K562 (cell line): Measurements from ENCODE around the gene RNF168. TPM values are rescaled to one million over a fixed set of nuclear protein-coding genes. Genes with fewer than 3 reads are reported as not detected.
"Not testable (repeated sequence)": the region's sequence is repeated elsewhere in the genome, so short reads cannot be mapped to it uniquely, and the experiment has no call there.

Experiments used
- ATAC-seq: fragments of 200-7000 bp; cut with Tn5 transposase; 3 replicates; pipeline ENCODE4 v1.9.1; 2020; ENCODE audit warnings: moderate library complexity
- BruUV-seq: library from RNA; stranded (reverse); fragments of 400-500 nt; replicated peaks from 2 replicates; lab custom pipeline; 2021; lab: Mats Ljungman, UMichigan
- CTCF ChIA-PET: fragments of 300-600 bp; formaldehyde crosslinking; extraction: SDS; loops from one replicate; lab custom pipeline; 2021; ENCODE audit warnings: low intra/inter-chr PET ratio; lab: Yijun Ruan, JAX
- POLR2A ChIA-PET: fragments of 300-600, 350-650 bp; sonication (Branson Sonifier 250); formaldehyde crosslinking; extraction: SDS; loops from one replicate; lab custom pipeline; 2021; ENCODE audit warnings: antibody characterized with exemption, inconsistent platforms; lab: Yijun Ruan, JAX
- DNase-seq, 4 experiments: peaks; one replicate each; pipeline versions ENCODE4 v3.0.0 to v3.0.0-alpha.2; 2011 to 2018; ENCODE audit warnings: low spot score in 3 of 4, mixed read lengths in 3 of 4; ENCODE audit errors: extremely low read depth in 1 of 4
- FAIRE-seq: peaks from 2 replicates; lab custom pipeline; 2011; peaks lifted over from hg19 to GRCh38; lab: Jason Lieb, UNC
- H2AFZ ChIP-seq: 2 replicates; pipeline ENCODE4 v1.6.0; 2011; ENCODE audit warnings: low read depth, low read length, control low read depth, inconsistent platforms
- H3K27ac ChIP-seq: fragments of 200-600 bp; 3 replicates; pipeline ENCODE4 v1.8.0; 2011; ENCODE audit warnings: low read depth, mild to moderate bottlenecking, control low read depth, inconsistent platforms, low read length, moderate library complexity, mixed read lengths; ENCODE audit errors: extremely low read depth
- H3K27me3 ChIP-seq, 2 experiments: fragments of 300-600 bp in 1 of 2; 2 replicates in 1 of 2; 3 replicates in 1 of 2; pipeline versions ENCODE4 v1.6.0 to v1.8.0; 2011; ENCODE audit warnings: inconsistent platforms in 2 of 2, low read length in 2 of 2, mild to moderate bottlenecking in 1 of 2, mixed read lengths in 1 of 2, moderate library complexity in 1 of 2; ENCODE audit not compliant: control insufficient read depth in 2 of 2, insufficient read depth in 2 of 2
- H3K36me3 ChIP-seq: fragments of 300-600 bp; 3 replicates; pipeline ENCODE4 v1.8.0; 2011; ENCODE audit warnings: mild to moderate bottlenecking, low read length, inconsistent platforms; ENCODE audit not compliant: control insufficient read depth, insufficient read depth
- H3K4me1 ChIP-seq, 2 experiments: fragments of 200-600 bp in 1 of 2; replicated peaks in 1 of 2; 2 replicates in 1 of 2; 3 replicates in 1 of 2; pipeline versions ENCODE4 v1.5.1 to v1.8.0; 2011; ENCODE audit warnings: inconsistent platforms in 2 of 2, low read length in 2 of 2, mild to moderate bottlenecking in 1 of 2, mixed read lengths in 1 of 2, moderate library complexity in 1 of 2; ENCODE audit not compliant: control insufficient read depth in 2 of 2, insufficient read depth in 2 of 2
- H3K4me2 ChIP-seq: 2 replicates; pipeline ENCODE4 v1.6.1; 2011; ENCODE audit warnings: low read length, control low read depth, inconsistent platforms, mixed read lengths; ENCODE audit not compliant: insufficient read depth
- H3K4me3 ChIP-seq: fragments of 200-600 bp; sonication (generic), shearing (Covaris generic); 2 replicates; pipeline ENCODE4 v1.5.1; 2016; ENCODE audit warnings: control low read depth, inconsistent platforms
- H3K79me2 ChIP-seq: fragments of 200-600 bp; 3 replicates; pipeline ENCODE4 v1.8.0; 2011; ENCODE audit warnings: low read length, inconsistent platforms; ENCODE audit not compliant: control insufficient read depth, insufficient read depth
- H3K9ac ChIP-seq, 2 experiments: 2 replicates each; pipeline versions ENCODE4 v1.6.0 to v1.6.1; 2011; ENCODE audit warnings: low read depth in 2 of 2, low read length in 2 of 2, control low read depth in 1 of 2, inconsistent platforms in 1 of 2, mild to moderate bottlenecking in 1 of 2, mixed read lengths in 1 of 2; ENCODE audit not compliant: insufficient read depth in 1 of 2
- H3K9me1 ChIP-seq: one replicate; pipeline ENCODE4 v1.6.0; 2011; ENCODE audit warnings: inconsistent platforms, mild to moderate bottlenecking, low read length, moderate library complexity; ENCODE audit not compliant: control insufficient read depth, insufficient read depth
- H3K9me3 ChIP-seq: replicated peaks from 2 replicates; pipeline ENCODE4 v1.5.1; 2011; ENCODE audit warnings: low read depth, low read length, inconsistent platforms; ENCODE audit not compliant: control insufficient read depth, insufficient read depth
- H4K20me1 ChIP-seq: replicated peaks from 2 replicates; pipeline ENCODE4 v1.6.1; 2011; ENCODE audit warnings: low read length, inconsistent platforms, mixed read lengths; ENCODE audit not compliant: control insufficient read depth, insufficient read depth
- ADNP ChIP-seq: fragments of 200-800 bp; sonication (Bioruptor generic); IDR thresholded peaks from 2 replicates; pipeline ENCODE4 v1.6.1; 2016; ENCODE audit warnings: missing genetic modification characterization, missing compliant biosample characterization
- CCAR2 ChIP-seq: fragments of 200-400 bp; formaldehyde crosslinking; IDR thresholded peaks from 2 replicates; pipeline ENCODE4 v1.6.1; 2017; ENCODE audit warnings: mild to moderate bottlenecking, low read depth, low read length
- KDM1A ChIP-seq, 2 experiments: fragments of 450-650 bp; IDR thresholded peaks; 2 replicates each; pipeline ENCODE4 v1.6.1; 2016; ENCODE audit warnings: mild to moderate bottlenecking in 2 of 2
- MAZ ChIP-seq, 2 experiments: fragments of 450-650 bp in 1 of 2; sonication (generic) in 1 of 2; formaldehyde crosslinking; IDR thresholded peaks in 1 of 2; conservative IDR thresholded peaks in 1 of 2; 2 replicates each; pipeline versions ENCODE4 v1.4.0 to v1.5.0; 2020; ENCODE audit warnings: mild to moderate bottlenecking in 1 of 2, missing genetic modification reagents in 1 of 2
- MECOM ChIP-seq: fragments of 250-450 bp; sonication (Bioruptor Pico); IDR thresholded peaks from 2 replicates; pipeline ENCODE4 v1.8.0; 2022; ENCODE audit warnings: inconsistent platforms
- NR2C1 ChIP-seq, 2 experiments: fragments of 450-650 bp; IDR thresholded peaks; 2 replicates each; pipeline ENCODE4 v1.6.1; 2017; ENCODE audit warnings: mild to moderate bottlenecking in 2 of 2, antibody characterized with exemption in 1 of 2, inconsistent platforms in 1 of 2, missing compliant biosample characterization in 1 of 2, missing genetic modification characterization in 1 of 2
- NR2C2 ChIP-seq, 2 experiments: fragments of 200-800 bp in 1 of 2; sonication (Bioruptor generic) in 1 of 2; sonication (generic) in 1 of 2; formaldehyde crosslinking in 1 of 2; IDR thresholded peaks; 2 replicates each; pipeline versions ENCODE4 v1.6.1 to v1.8.0; 2016 to 2022; ENCODE audit warnings: mild to moderate bottlenecking in 1 of 2, missing compliant biosample characterization in 1 of 2, missing genetic modification characterization in 1 of 2, missing genetic modification reagents in 1 of 2
- RB1 ChIP-seq: fragments of 450-650 bp; IDR thresholded peaks from 2 replicates; pipeline ENCODE4 v1.6.1; 2017; ENCODE audit warnings: low read depth, mild to moderate bottlenecking
- SMARCA5 ChIP-seq: fragments of 450-650 bp; IDR thresholded peaks from 2 replicates; pipeline ENCODE4 v1.6.1; 2016
- SP1 ChIP-seq: sonication (generic); formaldehyde crosslinking; IDR thresholded peaks from 2 replicates; pipeline ENCODE4 v1.8.1; 2022; ENCODE audit warnings: mild to moderate bottlenecking, missing genetic modification reagents
- SUPT5H ChIP-seq: fragments of 450-650 bp; IDR thresholded peaks from 2 replicates; pipeline ENCODE4 v1.6.1; 2016
- YBX1 ChIP-seq: fragments of 450-650 bp; IDR thresholded peaks from 2 replicates; pipeline ENCODE4 v1.7.1; 2016; ENCODE audit warnings: mild to moderate bottlenecking
- ZNF121 ChIP-seq: sonication (generic); formaldehyde crosslinking; conservative IDR thresholded peaks from 2 replicates; pipeline ENCODE4 v1.8.0; 2022; ENCODE audit warnings: missing genetic modification reagents
- ZSCAN32 ChIP-seq: fragments of 450-650 bp; formaldehyde crosslinking; IDR thresholded peaks from 2 replicates; pipeline ENCODE4 v1.4.0; 2020; ENCODE audit warnings: mild to moderate bottlenecking, moderate library complexity
- WGBS: fragments of 100-300 bp; shearing (Covaris generic); methylation state at CpG from one replicate; pipeline ENCODE4 v1.1.6; 2016; ENCODE audit warnings: low coverage, mixed read lengths; ENCODE audit not compliant: insufficient coverage; ENCODE audit errors: missing lambda C conversion rate; 5-methylcytosine and 5-hydroxymethylcytosine counted together
- in situ Hi-C: fragments of 300-500 bp; cut with MboI; formaldehyde crosslinking; loops from 4 replicates; pipeline ENCODE4 v1.15.0; 2018; ENCODE audit warnings: inconsistent platforms, mixed read lengths
- intact Hi-C: fragments of 100-400 bp; cut with micrococcal nuclease; formaldehyde crosslinking; loops from 2 replicates; pipeline ENCODE4 v1.14.2; 2022
- polyA plus RNA-seq, 8 experiments: library from polyadenylated mRNA; depleted of rRNA in 4 of 8; stranded (reverse) in 5 of 8; unstranded in 3 of 8; fragments of >200 nt; fragmentation: Nextera tagmentation in 2 of 8; fragmentation: Illumina TruSeq in 1 of 8; extraction: Ambion mirVana in 2 of 8; extraction: Trizol in 1 of 8; gene quantifications; 2 replicates each; pipeline versions ENCODE4 v1.2.1 to v1.2.3, GENCODE V29; 2011 to 2014; ENCODE audit warnings: inconsistent platforms in 1 of 8, missing spikeins in 1 of 8
- total RNA-seq, 7 experiments: library from RNA; depleted of rRNA in 6 of 7; stranded (reverse); fragments of >200 nt in 6 of 7; fragmentation: Illumina TruSeq in 2 of 7; extraction: Trizol in 2 of 7; gene quantifications; 2 replicates each; pipeline versions ENCODE4 v1.2.1 to v1.2.3, GENCODE V29; 2011 to 2021; ENCODE audit warnings: low replicate concordance in 1 of 7

The RNF168 gene
- total and polyA plus RNA-seq, 9 of the 15 experiments (the other 6 are each of a cell fraction or from before 2014, with no cell fraction given): 6.0 to 32.1 (median 16.6) TPM

GRCh38 chr3:196504556-196504955 is 988 bp upstream of the RNF168 start:
- no TSS peak for BruUV-seq
- H3K4me3 ChIP-seq: no peak overlapping the region
- WGBS: 65% methylated on average over 5 of the region's 6 CpGs

GRCh38 chr3:196504077-196504398 is 470 bp upstream of the RNF168 start:
- intact Hi-C loops (loop anchor here (5.0 kb wide), 2 partner anchors 167 to 482 kb away; partner anchors contain the start of gene TM4SF19), in situ Hi-C loops (loop anchor here (25.0 kb wide), 2 partner anchors 617 to 792 kb away; partner anchors contain the start of gene MUC20)
- Histone ChIP-seq H3K4me2 (peak overlapping the region; percentile 98), H3K4me1 (peaks cover 7 to 13% of the 10 kb centered on the region in 2 experiments; a peak in 4 of 5 replicates), H3K27ac (peak overlapping the region; percentile 93; the same call in 2 of the 3 replicates), H2AFZ (peak overlapping the region; percentile 69), H3K4me3 (peak overlapping the region; percentile 91), H3K9ac (peak overlapping the region in 1 of 2 experiments; percentile 23; a peak in 2 of 4 replicates), H4K20me1 (peaks cover 19% of the 10 kb centered on the region; the same call in 1 of the 2 replicates), H3K36me3 (peaks cover 19% of the 10 kb centered on the region; the same call in 2 of the 3 replicates), H3K79me2 (peaks cover 44% of the 10 kb centered on the region)
- DNase-seq; BruUV-seq; H3K9me1 ChIP-seq; H3K9me3 ChIP-seq; FAIRE-seq; H3K27me3 ChIP-seq; ATAC-seq; TF ChIP-seq NR2C1 (IDR thresholded peaks at IDR 0.05); NR2C2 (CRISPR knock-in tag; IDR thresholded peaks at IDR 0.05): not testable (repeated sequence)
- ChIA-PET POLR2A (interaction anchor here (0.7 to 1.9 kb wide), 2 partner anchors 8 to 51 kb away, joined by 3 to 12 read pairs; no protein-coding TSS in a partner anchor), CTCF (interaction anchor here (0.6 kb wide), 1 partner anchor 474 kb away, joined by 4 read pairs; no protein-coding TSS in a partner anchor)
- 0 out of 2 replicates have a peak, but pooled peaks have one; percentile 13 for TF ChIP-seq NR2C1 (tag; IDR thresholded peaks at IDR 0.05)
- TF ChIP-seq SMARCA5: 0 out of 2 replicates have a peak, but pooled peaks have one; percentile 46
- TF ChIP-seq ADNP (tag): peak; percentile 77; the same call in 1 of the 2 replicates
- TF ChIP-seq NR2C2 (tag; IDR thresholded peaks at IDR 0.05): peak; percentile 9; the same call in 1 of the 2 replicates
- TF ChIP-seq KDM1A (IDR thresholded peaks at IDR 0.05): peak in 1 of 2 experiments; percentile 31; a peak in 1 of 4 replicates
- WGBS: 16% methylated on average over 4 of the region's 7 CpGs

More at GRCh38 chr3:196504556-196504955, 988 bp upstream of the RNF168 start:
- peaks cover 39% of the 10 kb centered on the region for H3K79me2 ChIP-seq
- H2AFZ ChIP-seq: peak overlapping the region; percentile 69; the same call in 1 of the 2 replicates
- peaks cover 13% of the 10 kb centered on the region; the same call in 1 of the 2 replicates for H4K20me1 ChIP-seq
- no peak overlapping the region for H3K9ac ChIP-seq
- intact Hi-C loops (loop anchor here (5.0 kb wide), 2 partner anchors 167 to 482 kb away; partner anchors contain the start of gene TM4SF19), in situ Hi-C loops (loop anchor here (25.0 kb wide), 2 partner anchors 617 to 792 kb away; partner anchors contain the start of gene MUC20)
- FAIRE-seq (no peak), DNase-seq (no peak), ATAC-seq (no peak)
- peak overlapping the region; percentile 93; the same call in 1 of the 3 replicates for H3K27ac ChIP-seq
- peaks cover 14% of the 10 kb centered on the region; the same call in 2 of the 3 replicates for H3K36me3 ChIP-seq
- ChIA-PET CTCF (no interaction called here), POLR2A (interaction anchor here (0.7 to 1.9 kb wide), 3 partner anchors 8 to 262 kb away, joined by 3 to 12 read pairs (median 3); no protein-coding TSS in a partner anchor)
- TF ChIP-seq SUPT5H (no peak), ZNF121 (CRISPR knock-in tag) (peak; percentile 61; the same call in 1 of the 2 replicates), YBX1 (no peak), CCAR2 (no peak), MECOM (CRISPR knock-in tag) (no peak), RB1 (no peak), MAZ (CRISPR knock-in tag; conservative IDR thresholded peaks at IDR 0.05 in 1 of 2, IDR thresholded peaks at IDR 0.05 in 1 of 2) (no peak), ZSCAN32 (CRISPR knock-in tag) (no peak), SP1 (CRISPR knock-in tag) (no peak)
- H3K4me2 ChIP-seq: peak overlapping the region; percentile 39
- H3K27me3 ChIP-seq: no peaks in the 10 kb centered on the region
- peaks cover 7 to 8% of the 10 kb centered on the region in 2 experiments; a peak in 4 of 5 replicates for H3K4me1 ChIP-seq
- H3K9me3 ChIP-seq: peaks cover 7% of the 10 kb centered on the region
- no peaks in the 10 kb centered on the region for H3K9me1 ChIP-seq
